GM18499 (cell line): ENCODE results near the gene TM6SF1.
"Not testable (repeated sequence)": the region's sequence is repeated elsewhere in the genome, so short reads cannot be mapped to it uniquely, and the experiment has no call there.

Experiments
- ATAC-seq: cut with Tn5 transposase; IDR thresholded peaks from one replicate; pipeline ENCODE4 v1.9.1; 2021; ENCODE audit warnings: moderate number of reproducible peaks; ENCODE audit not compliant: insufficient read depth, unreplicated experiment

The TM6SF1 gene

DNA sequence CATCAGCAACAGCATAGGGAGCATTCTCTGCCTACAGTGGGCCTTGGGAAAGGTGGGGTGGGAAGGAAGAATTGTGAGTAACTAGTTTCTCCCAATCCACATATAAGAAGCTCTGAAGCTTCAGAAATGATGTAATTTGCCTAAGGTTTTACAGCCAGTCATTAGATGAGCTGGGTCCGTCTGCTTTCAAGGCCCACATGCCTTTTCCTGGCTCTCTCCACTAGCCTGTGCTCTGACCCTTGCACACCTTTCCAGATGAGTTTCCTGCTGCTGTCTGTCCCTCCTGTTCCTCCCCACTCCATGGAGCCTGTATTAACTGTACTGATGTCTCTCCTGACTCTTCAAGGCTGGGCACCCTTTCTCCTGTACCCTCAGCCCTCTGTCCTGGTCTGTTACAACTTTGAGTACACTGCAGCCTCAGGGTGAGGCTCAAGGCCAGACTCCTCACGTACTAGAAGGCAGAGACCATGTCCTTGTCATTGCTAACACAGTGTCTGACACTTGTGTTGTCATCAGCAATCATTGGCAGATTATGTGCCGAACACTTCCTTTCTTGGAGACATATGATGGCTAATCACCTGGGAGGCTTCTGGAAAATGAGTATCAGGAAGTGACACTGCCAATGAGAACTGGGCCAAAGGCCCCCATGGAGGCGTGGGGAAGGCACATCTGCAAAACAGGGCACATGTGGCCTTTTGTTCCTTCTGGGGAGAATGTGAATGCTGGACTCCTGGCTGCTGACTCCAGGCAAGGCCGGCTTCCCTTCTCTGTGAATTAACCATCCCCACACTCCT lies 6.6 kb downstream of the TM6SF1 start:
- no peak for ATAC-seq

- ATAC-seq, result no peak
Measured at GRCh38 chr15:83114856-83115255, 7.4 kb downstream of the TM6SF1 start.

- ATAC-seq, result no peak
Measured at GRCh38 chr15:83115410-83115809, 8.0 kb downstream of the TM6SF1 start.

DNA sequence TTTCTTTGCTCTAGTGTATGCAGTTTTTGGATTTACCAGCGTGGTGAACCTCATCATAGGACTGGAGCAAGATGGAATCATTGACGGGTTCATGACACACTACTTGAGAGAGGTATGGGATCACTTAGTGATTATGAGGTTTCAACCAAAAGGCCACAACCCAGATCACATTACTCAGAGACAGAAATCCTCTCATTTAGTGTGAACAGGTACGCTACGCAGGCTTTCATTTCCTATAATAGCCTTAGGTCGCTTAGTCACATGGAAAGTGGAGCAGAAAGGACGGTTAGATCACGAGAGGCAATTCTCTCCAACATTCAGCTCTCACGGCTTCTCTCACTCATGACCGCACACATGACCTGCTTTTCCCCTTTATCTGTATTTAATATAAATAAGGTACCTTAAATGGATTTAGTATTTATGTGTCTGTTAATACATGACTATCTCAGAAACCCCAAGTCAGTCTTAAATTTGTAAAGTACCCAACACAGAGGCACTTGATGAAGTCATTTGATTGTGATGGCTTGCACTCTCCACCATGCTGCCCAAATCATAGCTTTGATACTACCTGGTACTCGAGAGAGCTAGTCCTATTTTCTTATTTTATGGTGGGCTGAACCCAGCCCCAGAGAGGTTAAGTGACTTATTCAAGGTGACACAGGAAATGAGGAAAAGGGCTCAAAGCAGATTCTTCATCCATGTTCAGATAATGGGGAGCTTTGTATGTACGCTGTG lies 8.6 kb downstream of the TM6SF1 start:
- peak; percentile 67 for ATAC-seq

GRCh38 chr15:83118291-83118827 lies 10.9 kb downstream of the TM6SF1 start:
- ATAC-seq, result no peak

GRCh38 chr15:83118968-83119367 lies 11.5 kb downstream of the TM6SF1 start:
- ATAC-seq, result no peak

DNA sequence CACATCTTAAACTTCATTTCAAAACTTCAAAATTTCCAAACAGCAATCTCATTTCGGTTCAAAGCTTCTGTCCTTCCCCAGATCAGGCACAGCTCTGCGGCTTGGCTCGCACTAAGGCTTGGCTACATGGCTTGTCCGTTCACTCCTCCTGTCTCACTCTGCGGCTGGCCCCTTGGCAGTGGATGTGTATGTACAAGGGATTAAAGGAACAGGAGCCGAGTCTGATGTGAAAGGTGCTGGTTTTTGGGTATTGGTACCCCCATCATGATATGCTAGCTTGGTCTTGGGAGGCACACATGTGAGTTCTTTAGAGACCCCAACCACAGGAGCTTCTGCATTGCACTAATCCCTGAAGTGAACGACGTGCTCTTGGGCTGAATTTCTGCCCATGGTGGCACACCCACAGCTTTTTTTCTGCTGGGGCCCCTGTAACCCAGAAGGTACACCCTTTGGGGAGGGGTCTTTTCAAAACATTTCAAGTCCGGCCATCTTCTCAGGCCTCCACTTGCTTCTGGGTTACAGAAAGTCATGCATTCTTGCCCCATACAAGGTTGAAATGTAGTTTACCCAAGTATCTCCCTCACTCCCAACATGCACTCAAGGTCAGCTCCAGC lies 12.6 kb downstream of the TM6SF1 start:
- ATAC-seq, result no peak

DNA sequence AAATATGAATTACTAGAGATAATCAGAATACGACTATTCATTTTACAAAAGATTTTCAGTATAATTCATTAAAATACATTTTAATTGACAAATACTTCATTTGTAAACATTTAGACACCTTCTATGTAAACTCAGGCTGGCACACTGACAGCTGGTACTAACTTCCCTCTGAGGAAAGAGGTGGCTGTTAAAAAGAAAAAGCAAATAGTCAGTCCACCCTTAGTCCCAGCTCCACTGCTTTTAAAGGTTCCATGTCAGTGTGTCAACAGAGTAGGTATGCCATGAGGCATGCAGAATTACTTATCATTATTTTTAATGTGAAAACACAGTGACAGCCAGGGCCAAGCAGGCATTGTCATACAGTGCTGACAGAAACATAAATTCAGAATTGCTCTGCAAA lies 16.1 kb downstream of the TM6SF1 start:
- no peak for ATAC-seq

- no peak for ATAC-seq
Measured at GRCh38 chr15:83127547-83128150, 20.2 kb downstream of the TM6SF1 start.

GRCh38 chr15:83129791-83130190 lies 22.3 kb downstream of the TM6SF1 start:
- ATAC-seq, result no peak

GRCh38 chr15:83132861-83133523 lies 25.5 kb downstream of the TM6SF1 start:
- ATAC-seq, result no peak

GRCh38 chr15:83142151-83142550 lies 34.7 kb downstream of the TM6SF1 start:
- not testable (repeated sequence) for ATAC-seq

DNA sequence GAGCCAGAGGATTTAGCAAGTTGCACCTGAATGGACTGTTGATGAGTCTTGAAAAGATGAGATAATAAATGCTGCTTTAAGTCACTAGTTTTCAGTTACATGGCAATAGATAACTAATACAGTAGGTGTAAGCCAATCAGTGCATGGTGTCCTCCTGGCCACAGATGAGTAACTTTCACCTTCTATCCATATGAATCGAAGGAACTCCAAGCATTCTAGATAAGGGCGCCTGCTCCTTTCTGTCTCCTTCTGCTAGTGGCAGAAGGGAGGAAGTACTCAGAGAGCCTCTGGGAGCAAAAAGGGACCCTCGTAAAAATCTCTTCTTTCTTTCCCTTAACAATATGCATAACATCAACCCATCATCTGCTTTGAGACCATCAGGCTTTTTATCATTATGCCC lies 37.3 kb downstream of the TM6SF1 start:
- no peak for ATAC-seq

- ATAC-seq, result no peak
Measured at GRCh38 chr15:83153288-83153687, 45.8 kb downstream of the TM6SF1 start.

- ATAC-seq, result no peak
Measured at GRCh38 chr15:83155942-83156341, 48.5 kb downstream of the TM6SF1 start.

DNA sequence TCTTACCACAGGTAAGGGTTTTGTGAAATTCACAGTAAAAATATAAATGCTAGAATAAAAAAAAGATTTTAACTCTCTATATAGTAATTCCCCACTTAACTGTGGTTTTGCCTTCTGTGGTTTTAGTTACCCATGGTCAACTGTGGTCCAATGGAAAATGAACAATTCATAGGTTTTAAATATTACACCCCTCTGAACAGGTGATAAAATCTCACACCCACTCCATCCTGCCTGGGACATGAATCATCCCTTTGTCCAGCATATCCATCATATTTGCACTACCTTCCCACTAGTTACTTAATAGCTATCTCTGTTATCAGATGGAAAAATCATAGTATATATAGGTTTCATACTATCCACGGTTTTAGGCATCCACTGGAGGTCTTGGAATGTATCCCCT lies 50.9 kb downstream of the TM6SF1 start:
- ATAC-seq, result no peak

DNA sequence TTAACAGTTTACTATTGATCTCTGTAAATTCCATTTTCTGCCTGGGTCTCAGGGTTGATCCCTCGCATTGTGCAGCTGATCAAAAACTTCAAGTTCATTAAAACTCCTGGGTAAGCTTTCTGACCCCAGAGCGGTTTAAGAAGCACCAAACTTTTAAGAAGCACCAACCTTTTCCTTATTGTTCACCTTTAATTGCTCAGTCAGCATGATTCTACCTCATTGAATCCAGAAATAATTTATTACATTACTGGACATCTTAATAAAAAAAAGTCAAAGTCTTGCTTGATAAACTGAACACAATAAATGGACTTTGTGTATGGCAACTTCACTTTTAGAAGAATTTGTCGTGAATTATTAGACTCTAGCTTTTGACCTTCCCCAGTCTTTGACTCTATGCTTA lies 53.3 kb downstream of the TM6SF1 start:
- no peak for ATAC-seq

DNA sequence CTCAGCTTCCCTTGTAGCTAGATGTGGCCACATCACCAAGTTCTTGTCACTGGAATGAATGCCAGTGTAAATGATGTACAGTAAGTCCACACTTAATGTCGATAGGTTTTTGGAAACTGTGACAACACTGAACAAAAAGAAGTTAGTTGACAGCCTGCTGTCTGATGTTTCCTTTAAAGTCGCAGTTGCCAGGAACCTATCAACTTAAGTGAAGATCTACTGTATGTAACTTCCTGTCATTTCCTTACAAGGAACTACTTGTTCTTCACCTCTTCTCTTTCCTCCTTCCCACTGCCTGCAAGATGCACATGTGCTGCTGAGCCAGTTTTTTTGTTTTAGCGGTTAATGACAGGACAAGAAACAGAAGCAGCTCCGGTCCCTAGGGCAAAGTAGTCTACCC lies 55.6 kb downstream of the TM6SF1 start:
- no peak for ATAC-seq

DNA sequence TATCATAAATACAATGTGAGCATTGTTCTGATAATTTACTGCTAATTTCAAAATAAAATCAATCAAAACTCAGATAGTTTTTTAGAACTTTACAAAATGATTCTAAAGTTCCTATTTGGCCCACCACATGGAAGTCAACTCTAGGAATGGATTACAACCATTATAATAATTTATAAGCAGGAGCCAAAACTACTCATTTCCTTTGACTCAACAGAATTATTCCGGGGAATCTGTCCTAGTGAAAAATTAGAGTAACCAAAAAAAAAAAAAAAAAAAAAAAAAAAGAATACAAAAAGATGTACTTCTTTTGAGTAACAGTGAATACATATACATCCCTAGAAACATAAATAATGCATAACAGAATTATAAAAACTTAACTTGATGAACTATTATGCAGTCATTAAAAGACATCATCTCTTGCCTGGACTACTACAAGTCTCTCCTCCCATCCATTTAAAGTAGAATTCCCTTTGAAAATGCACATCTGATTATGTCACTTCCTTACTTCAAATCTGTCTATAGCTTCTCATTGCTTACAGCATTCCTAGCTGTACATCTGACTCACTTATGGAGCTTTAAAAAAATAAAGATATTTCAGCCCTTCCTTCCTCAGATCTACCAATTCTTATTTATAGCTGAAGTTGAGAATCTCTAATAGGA lies 56.8 kb downstream of the TM6SF1 start:
- ATAC-seq, result no peak
